Uterus (tissue), 2 donors: ENCODE measurements around the gene SULF2.

Source experiments
- CTCF ChIP-seq, 4 experiments: fragments of 200-600 bp in 2 of 4; fragments of 450-650 bp in 2 of 4; sonication (generic) in 2 of 4; IDR thresholded peaks; one replicate each; pipeline ENCODE4 v1.5.1; 2016 to 2019; ENCODE audit warnings: antibody characterized with exemption in 4 of 4, mild to moderate bottlenecking in 2 of 4, moderate library complexity in 1 of 4
- POLR2A ChIP-seq, 2 donors: fragments of 450-650 bp; IDR thresholded peaks; one replicate each; pipeline ENCODE4 v1.6.1; 2016; ENCODE audit warnings: antibody characterized with exemption in 2 of 2, mild to moderate bottlenecking in 1 of 2, moderate library complexity in 1 of 2

DNA sequence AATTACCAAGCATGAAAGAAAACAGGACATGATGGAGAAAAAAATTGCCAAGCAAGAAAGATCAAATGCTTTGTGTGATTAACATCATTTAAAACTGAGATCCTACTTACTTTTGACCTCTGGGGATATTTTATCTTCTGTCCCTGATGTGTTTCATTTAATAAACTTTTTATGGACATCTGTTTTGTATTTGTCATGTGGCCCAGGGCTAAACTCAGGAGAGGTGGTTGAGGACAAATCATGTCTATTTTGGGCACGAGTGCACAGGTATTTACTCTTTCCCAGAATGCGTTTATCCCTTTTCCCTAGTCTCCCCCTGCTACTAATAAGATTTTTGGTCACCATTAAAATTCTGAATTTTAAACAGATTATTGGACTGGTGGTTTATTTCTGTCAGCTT, 155.4 kb downstream of the SULF2 start:
- TF ChIP-seq CTCF (IDR thresholded peaks at IDR 0.05) (no peak), POLR2A (IDR thresholded peaks at IDR 0.05) (no peak)
